ENCODE measurements around the gene ZBTB20.

DNA sequence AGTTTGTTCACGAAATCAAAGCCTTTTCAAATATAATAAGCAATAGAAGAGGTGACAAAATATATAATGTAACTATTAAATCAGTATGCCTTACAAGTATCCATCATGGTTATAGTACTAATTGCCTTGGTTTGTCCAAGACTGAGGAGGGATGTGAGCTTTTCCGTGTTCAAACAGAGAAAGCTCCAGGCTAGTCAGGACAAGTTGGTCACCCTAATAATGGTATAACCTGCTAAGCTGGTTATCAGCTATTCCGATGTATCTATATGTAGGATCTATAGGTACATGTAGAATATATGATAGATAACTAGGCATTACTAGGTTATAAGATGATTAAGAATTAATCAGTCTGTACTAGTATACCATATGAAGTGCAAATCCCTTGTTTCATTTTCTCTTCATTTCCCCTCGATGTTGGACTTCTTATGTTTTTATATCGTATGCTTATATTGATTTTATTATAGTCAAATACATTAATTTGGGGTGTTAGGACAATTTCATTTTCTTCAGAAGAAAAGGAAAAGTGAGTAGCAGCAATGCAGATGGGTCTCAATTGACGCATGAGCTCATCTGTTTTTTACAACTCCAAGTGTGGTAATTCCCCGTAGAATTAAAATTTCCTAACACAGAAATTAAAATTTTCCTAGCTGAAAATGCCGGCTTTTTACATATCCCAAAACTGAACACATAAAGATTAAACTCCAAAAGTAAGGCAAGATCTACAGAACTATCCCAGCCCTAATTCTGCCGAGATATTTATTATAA is 434.2 kb downstream of the ZBTB20 start:
- TF ChIP-seq POLR2AphosphoS5 (IDR thresholded peaks at IDR 0.05; ENCODE audit: low read depth, low read length) (no peak), EP300 (IDR thresholded peaks at IDR 0.05; ENCODE audit: borderline replicate concordance in 1 of 2, low read depth in 1 of 2, low read length in 1 of 2) (no peak), EZH2phosphoT487 (IDR thresholded peaks at IDR 0.05; ENCODE audit: borderline replicate concordance, low read depth) (no peak)
- TF ChIP-seq, protein P1, sequence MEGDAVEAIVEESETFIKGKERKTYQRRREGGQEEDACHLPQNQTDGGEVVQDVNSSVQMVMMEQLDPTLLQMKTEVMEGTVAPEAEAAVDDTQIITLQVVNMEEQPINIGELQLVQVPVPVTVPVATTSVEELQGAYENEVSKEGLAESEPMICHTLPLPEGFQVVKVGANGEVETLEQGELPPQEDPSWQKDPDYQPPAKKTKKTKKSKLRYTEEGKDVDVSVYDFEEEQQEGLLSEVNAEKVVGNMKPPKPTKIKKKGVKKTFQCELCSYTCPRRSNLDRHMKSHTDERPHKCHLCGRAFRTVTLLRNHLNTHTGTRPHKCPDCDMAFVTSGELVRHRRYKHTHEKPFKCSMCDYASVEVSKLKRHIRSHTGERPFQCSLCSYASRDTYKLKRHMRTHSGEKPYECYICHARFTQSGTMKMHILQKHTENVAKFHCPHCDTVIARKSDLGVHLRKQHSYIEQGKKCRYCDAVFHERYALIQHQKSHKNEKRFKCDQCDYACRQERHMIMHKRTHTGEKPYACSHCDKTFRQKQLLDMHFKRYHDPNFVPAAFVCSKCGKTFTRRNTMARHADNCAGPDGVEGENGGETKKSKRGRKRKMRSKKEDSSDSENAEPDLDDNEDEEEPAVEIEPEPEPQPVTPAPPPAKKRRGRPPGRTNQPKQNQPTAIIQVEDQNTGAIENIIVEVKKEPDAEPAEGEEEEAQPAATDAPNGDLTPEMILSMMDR (IDR thresholded peaks at IDR 0.05), result no peak

Measured in SK-N-SH (cell line).